Activated CD8-positive, alpha-beta memory T cell treated with anti-CD3 and anti-CD28 coated beads for 48 hours (primary cell): Measurements from ENCODE around the gene CHST9.
"Not testable (repeated sequence)": the region's sequence is repeated elsewhere in the genome, so short reads cannot be mapped to it uniquely, and the experiment has no call there.

Experiments
- DNase-seq, 3 experiments: peaks; one replicate each; pipeline ENCODE4 v3.0.0-alpha.2; 2020; ENCODE audit warnings: low read depth in 2 of 3, low spot score in 2 of 3

CHST9 gene, protein sequence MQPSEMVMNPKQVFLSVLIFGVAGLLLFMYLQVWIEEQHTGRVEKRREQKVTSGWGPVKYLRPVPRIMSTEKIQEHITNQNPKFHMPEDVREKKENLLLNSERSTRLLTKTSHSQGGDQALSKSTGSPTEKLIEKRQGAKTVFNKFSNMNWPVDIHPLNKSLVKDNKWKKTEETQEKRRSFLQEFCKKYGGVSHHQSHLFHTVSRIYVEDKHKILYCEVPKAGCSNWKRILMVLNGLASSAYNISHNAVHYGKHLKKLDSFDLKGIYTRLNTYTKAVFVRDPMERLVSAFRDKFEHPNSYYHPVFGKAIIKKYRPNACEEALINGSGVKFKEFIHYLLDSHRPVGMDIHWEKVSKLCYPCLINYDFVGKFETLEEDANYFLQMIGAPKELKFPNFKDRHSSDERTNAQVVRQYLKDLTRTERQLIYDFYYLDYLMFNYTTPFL

DNA sequence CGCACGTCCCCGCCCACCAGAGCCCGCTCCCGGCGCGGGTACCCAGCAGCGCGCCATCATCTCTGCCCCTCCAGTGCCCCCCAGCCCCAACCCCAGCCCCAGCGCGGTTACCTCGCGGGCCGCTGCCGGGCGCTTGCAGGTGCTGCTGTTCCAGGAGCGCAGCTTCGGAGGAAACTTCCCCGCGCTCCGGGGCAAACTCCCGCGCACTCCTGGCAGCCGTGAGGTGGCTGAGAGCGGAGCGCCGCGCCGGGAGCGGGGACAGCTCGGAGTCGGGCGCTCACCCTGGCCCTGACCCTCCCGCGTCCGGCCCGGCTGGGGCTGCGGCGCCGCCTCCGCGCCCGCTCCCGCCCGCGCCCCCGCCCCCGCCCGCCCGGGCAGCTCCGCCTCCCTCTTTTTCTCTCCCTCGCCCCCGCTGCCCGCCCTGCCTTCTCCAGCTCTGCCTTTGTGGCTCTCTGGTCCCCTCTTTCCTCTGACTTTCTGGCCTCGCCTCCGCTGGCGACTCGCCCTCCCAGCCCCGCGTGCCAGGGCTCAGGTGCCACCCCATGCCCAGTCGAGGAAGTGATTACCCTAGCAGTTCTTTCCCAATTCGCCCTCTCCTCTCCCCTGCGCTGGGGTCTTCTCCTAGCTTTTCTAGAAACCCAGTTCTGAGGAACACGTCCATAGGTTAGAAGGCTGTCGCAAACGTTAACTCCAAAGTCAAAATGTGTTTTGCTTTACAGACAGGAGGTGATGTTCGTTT lies at the start of gene CHST9:
CHST9 (minus strand) TSS at position 284 of the 739 bp plus-strand sequence. CDS start 42,499 bp downstream, outside the sequence.
- DNase-seq = no peak

DNA sequence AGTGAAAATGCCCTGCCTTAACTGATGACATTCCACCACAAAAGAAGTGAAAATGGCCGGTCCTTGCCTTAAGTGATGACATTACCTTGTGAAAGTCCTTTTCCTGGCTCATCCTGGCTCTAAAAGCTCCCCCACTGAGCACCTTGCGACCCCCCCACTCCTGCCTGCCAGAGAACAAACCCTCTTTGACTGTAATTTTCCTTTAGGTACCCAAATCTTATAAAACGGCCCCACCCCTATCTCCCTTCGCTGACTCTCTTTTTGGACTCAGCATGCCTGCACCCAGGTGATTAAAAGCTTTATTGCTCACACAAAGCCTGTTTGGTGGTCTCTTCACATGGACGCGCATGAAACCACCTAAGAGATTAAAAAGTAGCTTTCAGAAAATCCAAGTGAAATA lies 47.2 kb upstream of the CHST9 start:
- DNase-seq = not testable (repeated sequence)

- DNase-seq = not testable (repeated sequence)
Measured at GRCh38 chr18:27231671-27232070, 46.6 kb upstream of the CHST9 start.

DNA sequence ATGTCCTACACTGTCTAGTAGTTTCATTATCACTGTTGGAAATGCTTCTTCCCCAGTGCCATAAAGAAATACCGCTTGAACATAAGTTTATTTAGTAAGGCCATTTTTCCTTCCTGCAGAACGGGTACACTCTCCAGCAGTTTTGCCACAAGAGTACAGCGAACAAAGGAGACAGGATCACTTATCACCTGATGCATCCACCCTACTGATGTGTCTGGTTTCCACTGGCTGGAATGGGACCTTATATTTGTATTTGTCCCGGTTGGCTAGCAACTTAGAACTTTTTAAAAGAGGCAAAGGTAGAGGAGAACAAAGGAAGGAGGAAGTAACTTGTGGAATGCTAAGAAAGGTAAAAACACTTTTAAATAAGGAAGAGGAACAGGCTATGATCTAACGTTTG lies 46.1 kb upstream of the CHST9 start:
- DNase-seq = not testable (repeated sequence)

DNA sequence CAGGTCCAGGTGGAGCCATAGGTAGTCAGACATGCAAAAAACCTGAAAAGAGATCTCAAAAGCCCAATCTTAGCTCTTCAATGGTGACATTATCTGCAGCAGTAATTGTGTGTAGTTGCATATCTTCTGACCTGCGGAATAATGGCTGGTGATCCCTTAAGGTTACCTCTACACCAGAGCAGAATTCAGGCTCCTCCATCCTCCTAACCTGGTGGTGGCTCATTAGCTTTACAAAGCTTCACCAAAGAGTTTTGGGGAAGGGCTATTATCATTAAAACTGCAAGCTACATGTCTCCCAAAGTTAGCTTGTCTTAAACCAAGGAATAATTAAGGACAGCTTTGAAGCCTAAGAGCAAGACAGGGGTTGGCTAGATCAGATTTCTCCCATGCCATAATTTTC lies 42.6 kb upstream of the CHST9 start:
- no peak for DNase-seq

DNA sequence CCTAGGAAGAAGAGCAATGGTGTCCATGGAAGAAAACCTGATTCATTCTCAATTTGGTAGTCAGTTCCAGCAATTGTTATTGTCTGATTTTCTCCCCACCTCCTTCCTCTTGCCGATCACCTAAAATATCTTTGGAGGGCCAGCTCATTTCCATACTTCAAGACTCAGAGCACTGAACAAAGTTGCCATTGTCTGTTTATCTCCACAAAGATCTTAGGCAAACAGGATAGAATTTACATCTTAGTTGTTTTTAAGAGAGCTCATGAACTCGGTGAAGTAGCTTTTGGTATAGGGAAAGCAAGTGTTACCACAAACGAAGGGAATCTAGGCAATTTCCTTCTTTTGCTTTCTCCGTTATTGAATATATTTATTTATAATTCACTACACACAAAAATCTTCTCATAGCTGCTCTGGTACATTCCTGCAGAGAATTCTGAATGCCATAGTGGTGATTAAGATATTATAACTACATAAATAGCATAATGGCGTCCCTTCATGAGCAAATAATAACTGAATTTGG lies 41.5 kb upstream of the CHST9 start:
- DNase-seq = no peak

DNA sequence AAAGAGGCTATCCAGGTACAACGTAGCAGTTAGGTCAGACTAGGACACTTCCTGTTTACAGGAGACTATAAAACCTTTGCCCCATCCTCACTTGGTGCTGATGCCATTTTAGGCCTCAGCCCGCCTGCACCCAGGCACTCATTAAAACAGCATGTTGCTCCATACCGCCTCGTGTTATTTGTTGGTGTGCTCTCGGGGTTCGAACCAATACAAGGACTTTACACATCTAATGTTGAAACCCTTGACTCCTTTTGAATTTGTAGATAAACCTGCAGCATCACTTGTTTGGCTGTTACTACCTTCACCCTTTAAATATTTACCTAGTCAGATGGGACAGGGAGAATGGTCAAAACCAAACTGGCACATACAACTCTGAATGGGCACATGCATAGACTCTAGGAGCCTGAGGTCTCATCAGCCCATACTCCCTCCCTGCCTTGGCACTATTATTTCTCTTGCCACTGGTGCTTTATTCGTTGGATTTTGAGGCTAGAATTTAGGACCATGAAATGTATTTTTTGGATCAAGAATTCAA lies 40.9 kb upstream of the CHST9 start:
- no peak for DNase-seq

- no peak for DNase-seq
Measured at GRCh38 chr18:27223526-27224291, 38.6 kb upstream of the CHST9 start.

- no peak for DNase-seq
Measured at GRCh38 chr18:27214831-27215230, 29.7 kb upstream of the CHST9 start.

GRCh38 chr18:27213123-27213717 lies 28.1 kb upstream of the CHST9 start:
- no peak for DNase-seq

GRCh38 chr18:27211569-27211968 lies 26.5 kb upstream of the CHST9 start:
- DNase-seq = no peak

GRCh38 chr18:27206411-27206810 lies 21.3 kb upstream of the CHST9 start:
- no peak for DNase-seq

- DNase-seq = no peak
Measured at GRCh38 chr18:27202741-27203140, 17.6 kb upstream of the CHST9 start.

DNA sequence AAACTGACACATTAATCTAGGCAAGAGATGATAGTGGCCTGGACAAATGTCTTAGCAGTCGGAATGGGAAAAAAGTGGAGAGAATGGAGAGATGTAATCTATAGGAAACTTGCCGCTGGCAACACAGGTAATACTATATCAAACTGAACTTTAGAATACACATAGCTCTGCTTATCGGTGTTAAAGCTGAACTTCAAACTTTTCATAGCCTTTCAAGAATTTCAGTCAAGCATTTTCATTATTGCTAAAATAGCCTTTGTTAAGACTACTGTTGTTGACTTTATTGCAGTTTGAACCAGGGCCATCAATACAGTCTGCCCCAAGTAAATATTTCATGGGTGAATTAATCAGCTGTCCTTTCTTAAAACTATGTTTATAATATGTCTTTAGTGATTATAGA lies 12.9 kb upstream of the CHST9 start:
- DNase-seq = no peak

- DNase-seq = no peak
Measured at GRCh38 chr18:27188309-27188708, 3.2 kb upstream of the CHST9 start.

DNA sequence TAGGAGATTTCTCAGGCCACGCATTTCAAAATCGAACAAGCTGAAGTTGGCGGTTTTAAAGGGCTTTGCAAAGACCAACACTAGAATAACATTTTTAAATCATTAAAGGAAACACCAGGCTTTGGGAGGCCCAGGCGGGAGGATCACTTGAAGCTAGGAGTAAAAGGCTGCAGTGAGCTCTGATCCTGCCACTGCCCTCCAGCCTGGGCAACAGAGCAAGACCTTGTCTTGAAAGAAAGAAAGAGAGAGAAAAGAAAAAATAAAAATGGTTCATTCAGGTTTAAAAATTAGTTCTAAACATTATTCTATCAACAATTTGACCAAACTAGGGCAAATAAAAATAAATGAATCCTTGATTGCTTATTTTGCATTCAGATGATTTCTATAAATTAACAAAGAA lies 789 bp upstream of the CHST9 start:
- no peak for DNase-seq

GRCh38 chr18:27184115-27185024 lies 738 bp downstream of the CHST9 start:
- no peak for DNase-seq

DNA sequence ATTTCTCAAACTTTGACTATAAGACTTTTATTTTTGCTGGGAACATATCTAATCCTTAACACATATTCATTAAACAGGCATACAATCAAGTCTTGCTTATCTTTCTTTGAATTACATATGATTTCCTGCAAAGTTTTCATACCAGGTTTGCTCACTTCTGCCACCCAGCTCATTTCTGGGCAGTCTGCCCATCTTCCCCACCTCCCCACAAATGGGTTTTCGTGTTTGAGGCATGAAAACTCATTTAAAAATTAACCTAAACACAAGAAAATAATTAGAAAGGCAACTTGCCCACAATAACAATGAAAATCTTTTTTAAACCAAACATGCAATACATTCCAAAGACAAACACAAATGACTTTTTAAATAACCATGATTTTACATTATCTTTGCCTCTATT lies 3.4 kb downstream of the CHST9 start:
- no peak for DNase-seq

GRCh38 chr18:27178424-27178823 lies 6.7 kb downstream of the CHST9 start:
- DNase-seq = no peak

GRCh38 chr18:27175914-27176313 lies 9.2 kb downstream of the CHST9 start:
- DNase-seq = no peak
